SK-MEL-5 (cell line): Measurements from ENCODE around the gene LGR6. TPM values are rescaled to one million over a fixed set of nuclear protein-coding genes. Genes with fewer than 3 reads are reported as not detected.

Source experiments
- DNase-seq: peaks from one replicate; pipeline ENCODE4 v3.0.0-alpha.2; 2016; ENCODE audit warnings: low read depth, low spot score
- in situ Hi-C: cut with HindIII; loops from 2 replicates; pipeline ENCODE4 v1.10.0; 2016; ENCODE audit warnings: low sequenced_read_pairs, high pct_unique_total_duplicates, low pct_unique_long_range_greater_than_20kb
- total RNA-seq: library from RNA; depleted of rRNA; stranded (reverse); fragments of >200 nt; shearing (Covaris generic); gene quantifications from 2 replicates; pipeline ENCODE4 v1.2.3, GENCODE V29; 2014

The LGR6 gene
- total RNA-seq, 1 experiment from 2014 or later, result not detected

GRCh38 chr1:202205523-202206190 is 12.1 kb downstream of the LGR6 start:
- DNase-seq, result no peak
- in situ Hi-C loops, result loop anchor here (25.0 kb wide), 1 partner anchor 107 kb away; no protein-coding TSS in a partner anchor

GRCh38 chr1:202207292-202207691 is 13.7 kb downstream of the LGR6 start:
- in situ Hi-C loops, result loop anchor here (25.0 kb wide), 1 partner anchor 105 kb away; no protein-coding TSS in a partner anchor
- peak; percentile 30 for DNase-seq

- in situ Hi-C loops, result loop anchor here (25.0 kb wide), 1 partner anchor 104 kb away; no protein-coding TSS in a partner anchor
- DNase-seq, result no peak
These were observed 14.8 kb downstream of the LGR6 start for GRCh38 chr1:202208351-202208857.

- no peak for DNase-seq
- in situ Hi-C loops, result loop anchor here (25.0 kb wide), 1 partner anchor 102 kb away; no protein-coding TSS in a partner anchor
These were observed 16.8 kb downstream of the LGR6 start for GRCh38 chr1:202210385-202210784.

- in situ Hi-C loops, result loop anchor here (25.0 kb wide), 1 partner anchor 101 kb away; no protein-coding TSS in a partner anchor
These were observed 17.4 kb downstream of the LGR6 start for GRCh38 chr1:202210969-202211368.

GRCh38 chr1:202212787-202213186 is 19.2 kb downstream of the LGR6 start:
- no peak for DNase-seq
- in situ Hi-C loops, result loop anchor here (25.0 kb wide), 1 partner anchor 100 kb away; no protein-coding TSS in a partner anchor

More at GRCh38 chr1:202210969-202211368, 17.4 kb downstream of the LGR6 start:
- no peak for DNase-seq

- in situ Hi-C loops, result loop anchor here (25.0 kb wide), 1 partner anchor 99 kb away; no protein-coding TSS in a partner anchor
- DNase-seq, result peak; percentile 45
These were observed 19.9 kb downstream of the LGR6 start for GRCh38 chr1:202213361-202214088.

GRCh38 chr1:202214089-202214843 is 20.7 kb downstream of the LGR6 start:
- no peak for DNase-seq
- in situ Hi-C loops, result loop anchor here (25.0 kb wide), 1 partner anchor 98 kb away; no protein-coding TSS in a partner anchor

GRCh38 chr1:202215472-202216130 is 22.0 kb downstream of the LGR6 start:
- DNase-seq, result no peak
- in situ Hi-C loops, result loop anchor here (25.0 kb wide), 1 partner anchor 97 kb away; no protein-coding TSS in a partner anchor

- in situ Hi-C loops, result loop anchor here (25.0 kb wide), 1 partner anchor 96 kb away; no protein-coding TSS in a partner anchor
- DNase-seq, result no peak
These were observed 23.1 kb downstream of the LGR6 start for GRCh38 chr1:202216691-202217090.

- no peak for DNase-seq
- in situ Hi-C loops, result loop anchor here (25.0 kb wide), 1 partner anchor 95 kb away; no protein-coding TSS in a partner anchor
These were observed 23.9 kb downstream of the LGR6 start for GRCh38 chr1:202217516-202217915.

GRCh38 chr1:202217951-202218350 is 24.4 kb downstream of the LGR6 start:
- no peak for DNase-seq
- in situ Hi-C loops, result loop anchor here (25.0 kb wide), 1 partner anchor 94 kb away; no protein-coding TSS in a partner anchor

GRCh38 chr1:202220733-202221132 is 27.1 kb downstream of the LGR6 start:
- in situ Hi-C loops, result loop anchor here (25.0 kb wide), 1 partner anchor 92 kb away; no protein-coding TSS in a partner anchor
- DNase-seq, result no peak

- DNase-seq, result no peak
- in situ Hi-C loops, result loop anchor here (25.0 kb wide), 1 partner anchor 90 kb away; no protein-coding TSS in a partner anchor
These were observed 28.6 kb downstream of the LGR6 start for GRCh38 chr1:202221911-202222909.

- in situ Hi-C loops, result loop anchor here (25.0 kb wide), 1 partner anchor 89 kb away; no protein-coding TSS in a partner anchor
- no peak for DNase-seq
These were observed 29.7 kb downstream of the LGR6 start for GRCh38 chr1:202223121-202223860.
